Glutamatergic neuron (in vitro differentiated cells): ENCODE measurements around the gene DERL3. TPM values are rescaled to one million over a fixed set of nuclear protein-coding genes. Genes with fewer than 3 reads are reported as not detected.

ENCODE experiments used
- DNase-seq: peaks from one replicate; pipeline ENCODE4 v3.0.0; 2022
- H3K27ac Mint-ChIP-seq: one replicate; pipeline ENCODE4 v1.8.0; 2020; ENCODE audit warnings: mild to moderate bottlenecking, mixed read lengths, inconsistent platforms; ENCODE audit not compliant: unreplicated experiment
- H3K27me3 Mint-ChIP-seq: one replicate; pipeline ENCODE4 v1.8.0; 2020; ENCODE audit warnings: mild to moderate bottlenecking, moderate library complexity, mixed read lengths, inconsistent platforms; ENCODE audit not compliant: unreplicated experiment
- H3K36me3 Mint-ChIP-seq: one replicate; pipeline ENCODE4 v1.8.0; 2020; ENCODE audit warnings: mild to moderate bottlenecking, mixed read lengths, inconsistent platforms; ENCODE audit not compliant: unreplicated experiment
- H3K4me1 Mint-ChIP-seq: one replicate; pipeline ENCODE4 v1.8.0; 2020; ENCODE audit warnings: mild to moderate bottlenecking, low read depth, mixed read lengths, inconsistent platforms; ENCODE audit not compliant: unreplicated experiment
- H3K4me3 Mint-ChIP-seq: one replicate; pipeline ENCODE4 v1.8.0; 2020; ENCODE audit warnings: mild to moderate bottlenecking, mixed read lengths, inconsistent platforms; ENCODE audit not compliant: unreplicated experiment
- H3K9me3 Mint-ChIP-seq: one replicate; pipeline ENCODE4 v1.8.0; 2020; ENCODE audit warnings: mild to moderate bottlenecking, moderate library complexity, mixed read lengths, inconsistent platforms; ENCODE audit not compliant: unreplicated experiment
- total RNA-seq: library from RNA; stranded (reverse); fragmentation: NEBNext Ultra II Directional; extraction: Animal tissue kit (Norgen Biotek cat#: 25700); gene quantifications from one replicate; pipeline ENCODE4 v1.2.1, GENCODE V29; 2021; ENCODE audit not compliant: unreplicated experiment
- TF ChIP-seq, protein P1 (sequence below): fragments of 200-600 bp; sonication (generic); IDR thresholded peaks from one replicate; pipeline ENCODE4 v1.5.0; 2021; ENCODE audit not compliant: partially characterized antibody, unreplicated experiment

DERL3 gene
- total RNA-seq, 1 donor from 2014 or later = 1.2 TPM

DNA sequence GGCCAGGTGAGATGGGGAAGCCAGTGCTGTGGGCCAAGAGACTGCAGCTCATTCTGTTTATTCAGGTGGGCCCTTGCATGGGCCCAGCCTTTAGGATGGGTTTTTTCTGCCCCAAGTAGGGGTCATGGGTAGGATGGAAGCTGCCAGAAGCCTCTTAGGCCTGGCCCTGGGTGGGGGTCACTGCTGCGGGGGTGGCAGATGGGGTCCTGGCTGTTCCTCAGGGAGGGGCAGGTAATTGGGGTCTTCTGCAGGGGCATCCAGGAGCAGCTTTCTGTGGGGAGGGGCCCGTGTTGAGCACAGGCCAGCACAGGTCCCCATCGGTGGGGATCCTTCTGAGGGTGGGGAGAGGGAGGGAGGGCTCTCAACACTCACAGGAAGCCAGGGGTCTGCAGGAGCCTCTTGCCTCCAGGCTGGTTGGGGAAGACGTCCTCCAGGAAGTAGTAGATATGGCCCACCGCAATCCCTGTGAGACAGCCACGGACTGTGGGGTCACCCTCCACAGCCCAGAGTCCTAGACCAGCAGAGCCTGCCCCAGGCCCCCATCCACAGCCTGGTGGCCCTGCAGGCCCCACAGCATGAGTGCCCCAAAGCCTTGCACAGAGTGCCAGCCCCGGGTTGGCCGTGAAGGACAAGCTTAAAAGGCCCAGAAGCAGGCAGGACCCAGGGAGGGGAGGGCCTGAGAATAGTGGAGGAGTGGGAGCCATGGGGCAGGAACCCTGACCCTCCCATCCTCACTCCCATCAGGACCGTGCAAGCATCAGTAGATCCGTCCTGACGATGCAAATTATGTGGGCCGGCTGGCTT lies 1.9 kb downstream of the DERL3 start:
- TF ChIP-seq, protein P1, sequence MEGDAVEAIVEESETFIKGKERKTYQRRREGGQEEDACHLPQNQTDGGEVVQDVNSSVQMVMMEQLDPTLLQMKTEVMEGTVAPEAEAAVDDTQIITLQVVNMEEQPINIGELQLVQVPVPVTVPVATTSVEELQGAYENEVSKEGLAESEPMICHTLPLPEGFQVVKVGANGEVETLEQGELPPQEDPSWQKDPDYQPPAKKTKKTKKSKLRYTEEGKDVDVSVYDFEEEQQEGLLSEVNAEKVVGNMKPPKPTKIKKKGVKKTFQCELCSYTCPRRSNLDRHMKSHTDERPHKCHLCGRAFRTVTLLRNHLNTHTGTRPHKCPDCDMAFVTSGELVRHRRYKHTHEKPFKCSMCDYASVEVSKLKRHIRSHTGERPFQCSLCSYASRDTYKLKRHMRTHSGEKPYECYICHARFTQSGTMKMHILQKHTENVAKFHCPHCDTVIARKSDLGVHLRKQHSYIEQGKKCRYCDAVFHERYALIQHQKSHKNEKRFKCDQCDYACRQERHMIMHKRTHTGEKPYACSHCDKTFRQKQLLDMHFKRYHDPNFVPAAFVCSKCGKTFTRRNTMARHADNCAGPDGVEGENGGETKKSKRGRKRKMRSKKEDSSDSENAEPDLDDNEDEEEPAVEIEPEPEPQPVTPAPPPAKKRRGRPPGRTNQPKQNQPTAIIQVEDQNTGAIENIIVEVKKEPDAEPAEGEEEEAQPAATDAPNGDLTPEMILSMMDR = no peak
- H3K4me1 Mint-ChIP-seq = peaks cover 19% of the 10 kb centered on the region
- no peaks in the 10 kb centered on the region for H3K36me3 Mint-ChIP-seq
- H3K9me3 Mint-ChIP-seq = peaks cover 27% of the 10 kb centered on the region
- H3K4me3 Mint-ChIP-seq = no peak overlapping the region
- DNase-seq = no peak
- H3K27me3 Mint-ChIP-seq = peaks cover 19% of the 10 kb centered on the region
- H3K27ac Mint-ChIP-seq = no peak overlapping the region

- Mint-ChIP-seq H3K4me1 (peaks cover 19% of the 10 kb centered on the region), H3K9me3 (peaks cover 26% of the 10 kb centered on the region), H3K4me3 (no peak overlapping the region), H3K27me3 (peaks cover 19% of the 10 kb centered on the region), H3K27ac (no peak overlapping the region), H3K36me3 (no peaks in the 10 kb centered on the region)
- TF ChIP-seq, protein P1 = no peak
- DNase-seq = no peak
Measured at GRCh38 chr22:23836281-23836680, 2.5 kb downstream of the DERL3 start.

GRCh38 chr22:23835484-23836144 lies 3.2 kb downstream of the DERL3 start:
- Mint-ChIP-seq H3K27ac (peak overlapping the region; percentile 87), H3K4me3 (peak overlapping the region; percentile 78), H3K27me3 (peaks cover 14% of the 10 kb centered on the region), H3K4me1 (peaks cover 19% of the 10 kb centered on the region), H3K9me3 (peaks cover 22% of the 10 kb centered on the region), H3K36me3 (no peaks in the 10 kb centered on the region)
- TF ChIP-seq, protein P1 = no peak
- peak; percentile 63 for DNase-seq

DNA sequence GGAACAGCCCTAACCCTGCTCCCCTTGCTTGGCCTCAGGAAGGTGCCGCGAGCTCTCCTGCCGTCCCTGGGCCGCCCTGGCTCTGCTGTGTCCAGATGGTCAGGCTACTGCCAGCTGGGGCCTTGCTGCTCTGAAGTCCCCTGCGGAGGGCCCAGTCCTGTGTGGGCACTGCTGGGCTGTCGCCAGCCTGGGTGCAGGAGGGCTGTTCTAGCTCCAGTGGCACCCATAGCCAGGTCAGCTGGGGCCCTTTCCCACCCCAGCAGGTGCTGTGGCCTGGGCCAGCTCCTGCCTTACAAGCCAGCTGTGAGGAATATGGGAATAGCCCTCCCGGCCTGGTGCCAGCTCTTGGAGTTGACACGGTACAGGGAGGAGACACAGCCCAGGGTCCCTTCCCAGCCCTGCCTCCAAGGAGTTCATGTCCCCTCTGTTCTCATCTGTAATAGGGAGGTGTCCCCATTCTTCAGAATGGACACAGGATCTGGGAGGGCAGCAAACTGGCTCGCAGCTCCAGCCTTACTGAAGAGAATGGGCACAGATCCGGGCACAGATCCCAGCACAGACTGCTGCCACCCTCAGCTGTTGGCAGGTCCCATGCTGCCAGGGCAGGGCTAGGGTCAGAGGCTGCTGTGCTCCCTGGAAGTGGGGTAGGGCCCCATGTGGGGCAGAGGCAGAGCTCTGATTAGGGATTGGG lies 3.9 kb downstream of the DERL3 start:
- Mint-ChIP-seq H3K4me3 (peak overlapping the region; percentile 78), H3K27me3 (peaks cover 15% of the 10 kb centered on the region), H3K4me1 (peaks cover 19% of the 10 kb centered on the region), H3K36me3 (no peaks in the 10 kb centered on the region), H3K27ac (peak overlapping the region; percentile 87), H3K9me3 (peaks cover 21% of the 10 kb centered on the region)
- no peak for DNase-seq
- TF ChIP-seq, protein P1 = no peak
